DOHH2 (cell line): ENCODE results near the gene ANKRD6.

Source experiments
- H3F3A ChIP-seq: fragments of 200-600 bp; sonication (generic), shearing (Covaris generic); 2 replicates; pipeline ENCODE4 v1.6.0; 2016; ENCODE audit warnings: antibody characterized with exemption, mild to moderate bottlenecking; ENCODE audit not compliant: control insufficient read depth, insufficient read depth
- H3K27ac ChIP-seq: fragments of 200-600 bp; sonication (generic); 2 replicates; pipeline ENCODE4 v1.5.1; 2014; ENCODE audit warnings: low read depth, mild to moderate bottlenecking, low read length, moderate library complexity
- H3K27me3 ChIP-seq: fragments of 200-600 bp; sonication (generic); 2 replicates; pipeline ENCODE4 v1.6.1; 2014; ENCODE audit warnings: mild to moderate bottlenecking, low read length, mixed read lengths; ENCODE audit not compliant: control insufficient read depth
- H3K36me3 ChIP-seq: fragments of 200-600 bp; sonication (generic); 2 replicates; pipeline ENCODE4 v1.6.1; 2014; ENCODE audit warnings: mild to moderate bottlenecking, low read length, moderate library complexity, mixed read lengths; ENCODE audit not compliant: control insufficient read depth
- H3K4me1 ChIP-seq: fragments of 200-600 bp; sonication (generic); 2 replicates; pipeline ENCODE4 v1.6.1; 2014; ENCODE audit warnings: mild to moderate bottlenecking, low read length, mixed read lengths; ENCODE audit not compliant: control insufficient read depth
- H3K4me2 ChIP-seq: fragments of 200-600 bp; sonication (generic); 2 replicates; pipeline ENCODE4 v1.6.0; 2014; ENCODE audit warnings: mild to moderate bottlenecking, low read length, moderate library complexity
- H3K4me3 ChIP-seq: fragments of 200-600 bp; sonication (generic); 2 replicates; pipeline ENCODE4 v1.5.1; 2014; ENCODE audit warnings: mild to moderate bottlenecking, low read length, mixed read lengths
- H3K79me2 ChIP-seq: fragments of 200-600 bp; sonication (generic); 2 replicates; pipeline ENCODE4 v1.6.1; 2014; ENCODE audit warnings: mild to moderate bottlenecking, low read length, mixed read lengths; ENCODE audit not compliant: control insufficient read depth
- H3K9me2 ChIP-seq: fragments of 200-600 bp; sonication (generic); replicated peaks from 2 replicates; pipeline ENCODE4 v1.6.1; 2014; ENCODE audit warnings: mild to moderate bottlenecking, low read length, mixed read lengths; ENCODE audit not compliant: control insufficient read depth
- H3K9me3 ChIP-seq: fragments of 200-600 bp; sonication (generic); 2 replicates; pipeline ENCODE4 v1.6.1; 2014; ENCODE audit warnings: antibody characterized with exemption, low read length, mixed read lengths; ENCODE audit not compliant: control insufficient read depth, insufficient read depth
- H4K20me1 ChIP-seq: fragments of 200-600 bp; sonication (generic); 2 replicates; pipeline ENCODE4 v1.6.0; 2014; ENCODE audit warnings: low read depth, mild to moderate bottlenecking, antibody characterized with exemption, low read length, moderate library complexity; ENCODE audit not compliant: control insufficient read depth, insufficient read depth
- EZH2phosphoT487 ChIP-seq: fragments of 200-600 bp; sonication (generic); IDR thresholded peaks from 2 replicates; pipeline ENCODE4 v1.6.1; 2017; ENCODE audit warnings: borderline replicate concordance, mild to moderate bottlenecking, antibody characterized with exemption, low read length, moderate library complexity, mixed read lengths
- TF ChIP-seq, protein P1 (sequence below): fragments of 200-600 bp; sonication (generic); IDR thresholded peaks from one replicate; pipeline ENCODE4 v1.5.1; 2014; ENCODE audit warnings: antibody characterized with exemption, mild to moderate bottlenecking, low read depth, low read length; ENCODE audit not compliant: poor library complexity, severe bottlenecking

The ANKRD6 gene

GRCh38 chr6:89669002-89669401 is 236.1 kb downstream of the ANKRD6 start:
- Histone ChIP-seq H3K4me2 (no peak overlapping the region), H3K27ac (no peak overlapping the region), H3K36me3 (peaks cover 79% of the 10 kb centered on the region), H3K4me3 (no peak overlapping the region), H3F3A (no peaks in the 10 kb centered on the region), H3K79me2 (no peaks in the 10 kb centered on the region), H4K20me1 (no peaks in the 10 kb centered on the region), H3K4me1 (no peaks in the 10 kb centered on the region), H3K9me2 (no peaks in the 10 kb centered on the region), H3K27me3 (no peaks in the 10 kb centered on the region), H3K9me3 (no peaks in the 10 kb centered on the region)
- TF ChIP-seq EZH2phosphoT487 = no peak
- TF ChIP-seq, protein P1, sequence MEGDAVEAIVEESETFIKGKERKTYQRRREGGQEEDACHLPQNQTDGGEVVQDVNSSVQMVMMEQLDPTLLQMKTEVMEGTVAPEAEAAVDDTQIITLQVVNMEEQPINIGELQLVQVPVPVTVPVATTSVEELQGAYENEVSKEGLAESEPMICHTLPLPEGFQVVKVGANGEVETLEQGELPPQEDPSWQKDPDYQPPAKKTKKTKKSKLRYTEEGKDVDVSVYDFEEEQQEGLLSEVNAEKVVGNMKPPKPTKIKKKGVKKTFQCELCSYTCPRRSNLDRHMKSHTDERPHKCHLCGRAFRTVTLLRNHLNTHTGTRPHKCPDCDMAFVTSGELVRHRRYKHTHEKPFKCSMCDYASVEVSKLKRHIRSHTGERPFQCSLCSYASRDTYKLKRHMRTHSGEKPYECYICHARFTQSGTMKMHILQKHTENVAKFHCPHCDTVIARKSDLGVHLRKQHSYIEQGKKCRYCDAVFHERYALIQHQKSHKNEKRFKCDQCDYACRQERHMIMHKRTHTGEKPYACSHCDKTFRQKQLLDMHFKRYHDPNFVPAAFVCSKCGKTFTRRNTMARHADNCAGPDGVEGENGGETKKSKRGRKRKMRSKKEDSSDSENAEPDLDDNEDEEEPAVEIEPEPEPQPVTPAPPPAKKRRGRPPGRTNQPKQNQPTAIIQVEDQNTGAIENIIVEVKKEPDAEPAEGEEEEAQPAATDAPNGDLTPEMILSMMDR = no peak

DNA sequence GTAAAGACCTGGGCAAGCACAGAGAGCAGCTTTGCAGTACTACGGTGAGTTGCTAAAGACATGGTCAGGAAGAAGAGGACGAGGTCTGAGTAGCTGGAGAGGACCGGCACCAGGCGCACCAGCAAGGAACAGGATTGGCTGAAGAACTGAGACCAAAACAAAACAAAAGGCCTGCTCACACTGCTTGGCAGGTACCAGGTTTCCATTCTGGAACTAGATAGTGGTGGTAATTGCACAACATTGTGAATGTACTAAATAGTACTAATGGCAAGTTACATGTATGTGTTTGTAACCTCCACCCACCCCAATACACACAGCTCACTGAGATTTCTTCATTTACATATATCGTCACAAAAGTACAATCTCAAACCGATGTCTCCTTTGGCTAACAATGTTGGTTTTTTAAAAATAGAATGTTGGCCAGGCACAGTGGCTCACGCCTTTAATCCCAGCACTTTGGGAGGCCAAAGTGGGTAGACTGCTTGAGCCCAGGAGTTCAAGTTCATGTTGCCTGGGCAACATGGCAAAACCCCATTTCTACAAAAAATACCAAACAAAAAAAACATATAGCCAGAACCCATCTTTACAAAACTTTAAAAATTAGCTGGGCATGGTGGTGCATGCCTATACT is 238.1 kb downstream of the ANKRD6 start:
- no peak overlapping the region for H3K4me2 ChIP-seq
- no peaks in the 10 kb centered on the region for H4K20me1 ChIP-seq
- no peaks in the 10 kb centered on the region for H3K9me2 ChIP-seq
- TF ChIP-seq, protein P1 = no peak
- no peak for TF ChIP-seq EZH2phosphoT487
- no peaks in the 10 kb centered on the region for H3K9me3 ChIP-seq
- H3K36me3 ChIP-seq = peaks cover 88% of the 10 kb centered on the region
- H3F3A ChIP-seq = no peaks in the 10 kb centered on the region
- H3K4me3 ChIP-seq = no peak overlapping the region
- no peaks in the 10 kb centered on the region for H3K4me1 ChIP-seq
- no peak overlapping the region for H3K27ac ChIP-seq
- H3K79me2 ChIP-seq = no peaks in the 10 kb centered on the region
- H3K27me3 ChIP-seq = no peaks in the 10 kb centered on the region

DNA sequence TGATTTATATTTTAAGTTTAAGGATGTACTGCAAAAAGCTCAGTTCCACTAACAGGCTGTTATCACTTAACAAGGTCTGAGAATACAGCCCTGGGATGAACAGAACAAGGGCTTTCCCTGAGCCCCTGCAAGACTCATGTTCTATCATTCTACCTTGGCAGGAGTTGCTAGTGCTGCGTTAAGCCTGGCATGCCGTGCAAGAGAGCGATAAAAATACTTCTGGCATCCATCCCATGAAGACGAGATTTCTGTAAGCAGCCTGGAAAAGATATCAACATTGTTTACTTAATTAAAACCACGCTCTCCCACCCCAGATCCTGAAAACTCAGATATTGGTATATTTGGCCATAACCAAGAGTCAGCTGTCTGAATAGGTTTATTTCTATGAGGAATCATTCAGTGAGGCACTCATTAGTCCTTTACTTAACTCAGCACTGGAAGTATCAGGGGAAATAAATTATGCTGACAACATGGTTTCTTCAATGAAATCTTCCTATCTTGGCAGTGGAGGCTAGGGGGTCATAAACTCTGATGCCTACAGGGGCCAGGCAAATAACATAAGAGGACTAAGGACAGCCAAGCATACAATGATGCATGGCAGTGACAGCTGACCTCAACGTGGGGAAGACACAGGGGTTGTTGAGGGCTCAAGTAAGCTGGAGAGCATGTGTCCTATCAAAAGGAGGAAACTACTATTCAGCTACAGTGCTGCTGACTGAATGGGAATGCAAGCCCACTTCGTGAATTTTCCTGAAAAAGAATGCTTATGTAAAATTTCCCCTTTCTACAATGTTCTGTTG is 243.2 kb downstream of the ANKRD6 start:
- no peaks in the 10 kb centered on the region for H3K27me3 ChIP-seq
- TF ChIP-seq, protein P1 = no peak
- TF ChIP-seq EZH2phosphoT487 = no peak
- H3K36me3 ChIP-seq = peaks cover 91% of the 10 kb centered on the region
- no peak overlapping the region for H3K4me2 ChIP-seq
- no peaks in the 10 kb centered on the region for H3K4me1 ChIP-seq
- no peaks in the 10 kb centered on the region for H3K9me2 ChIP-seq
- no peaks in the 10 kb centered on the region for H3K9me3 ChIP-seq
- no peaks in the 10 kb centered on the region for H3K79me2 ChIP-seq
- H3K27ac ChIP-seq = no peak overlapping the region
- H4K20me1 ChIP-seq = no peaks in the 10 kb centered on the region
- no peaks in the 10 kb centered on the region for H3F3A ChIP-seq
- H3K4me3 ChIP-seq = no peak overlapping the region
